Panc1 (cell line): ENCODE data around the gene MINK1. TPM values are rescaled to one million over a fixed set of nuclear protein-coding genes. Genes with fewer than 3 reads are reported as not detected.

Experiments
- ATAC-seq: fragments of 200-7000 bp; cut with Tn5 transposase; 2 replicates; pipeline ENCODE4 v1.9.1; 2020; ENCODE audit warnings: mild to moderate bottlenecking, moderate library complexity
- BruUV-seq: library from RNA; stranded (reverse); fragments of 400-500 nt; replicated peaks from 2 replicates; lab custom pipeline; 2021; lab: Mats Ljungman, UMichigan
- CTCF ChIA-PET: fragments of 300-600 bp; sonication (Branson Sonifier 250); formaldehyde crosslinking; loops from one replicate; lab custom pipeline; 2022; ENCODE audit warnings: antibody characterized with exemption; lab: Charles Lee
- POLR2A ChIA-PET: fragments of 300-600 bp; sonication (Branson Sonifier 250); formaldehyde crosslinking; loops from one replicate; lab custom pipeline; 2022; ENCODE audit warnings: antibody characterized with exemption; lab: Charles Lee
- DNase-seq: peaks from one replicate; pipeline ENCODE4 v3.0.0-alpha.2; 2010; ENCODE audit warnings: low read depth, low spot score
- H3K27ac ChIP-seq: 2 replicates; pipeline ENCODE4 v1.5.1; 2011; ENCODE audit warnings: mild to moderate bottlenecking, low read length, inconsistent platforms
- H3K27me3 ChIP-seq: fragments of 200-500 bp; sonication (Bioruptor generic); 2 replicates; pipeline ENCODE4 v1.6.0; 2014; ENCODE audit warnings: low read length, inconsistent platforms; ENCODE audit not compliant: control insufficient read depth, insufficient read depth
- H3K36me3 ChIP-seq: fragments of 200-500 bp; sonication (Bioruptor generic); 2 replicates; pipeline ENCODE4 v1.5.1; 2014; ENCODE audit warnings: inconsistent platforms, mild to moderate bottlenecking, low read length, moderate library complexity; ENCODE audit not compliant: control insufficient read depth, insufficient read depth
- H3K4me1 ChIP-seq: 2 replicates; pipeline ENCODE4 v1.5.1; 2011; ENCODE audit warnings: inconsistent platforms, mild to moderate bottlenecking, low read length, moderate library complexity; ENCODE audit not compliant: control insufficient read depth, insufficient read depth
- H3K4me3 ChIP-seq, 2 experiments: 2 replicates each; pipeline ENCODE4 v1.5.1; 2011 to 2012; ENCODE audit warnings: low read depth in 2 of 2, low read length in 2 of 2, mild to moderate bottlenecking in 2 of 2, inconsistent platforms in 1 of 2, moderate library complexity in 1 of 2
- H3K9me3 ChIP-seq: fragments of 200-500 bp; sonication (Bioruptor generic); 2 replicates; pipeline ENCODE4 v1.5.1; 2014; ENCODE audit warnings: low read depth, mild to moderate bottlenecking, inconsistent platforms, low read length, moderate library complexity; ENCODE audit not compliant: control insufficient read depth, insufficient read depth
- CTCF ChIP-seq: fragments of 450-650 bp; IDR thresholded peaks from 2 replicates; pipeline ENCODE4 v1.5.1; 2017; ENCODE audit warnings: mild to moderate bottlenecking
- POLR2AphosphoS5 ChIP-seq: IDR thresholded peaks from 2 replicates; pipeline ENCODE4 v1.6.1; 2012; ENCODE audit warnings: mild to moderate bottlenecking, low read depth, low read length, moderate library complexity
- REST ChIP-seq, 2 experiments: IDR thresholded peaks; 2 replicates each; pipeline ENCODE4 v1.6.1; 2011 to 2012; ENCODE audit warnings: low read depth in 2 of 2, control low read depth in 1 of 2, low read length in 1 of 2, mild to moderate bottlenecking in 1 of 2, moderate library complexity in 1 of 2; ENCODE audit not compliant: insufficient read depth in 1 of 2
- SIN3A ChIP-seq: IDR thresholded peaks from 2 replicates; pipeline ENCODE4 v1.6.1; 2012; ENCODE audit warnings: low read depth, mild to moderate bottlenecking, low read length, moderate library complexity, borderline replicate concordance; ENCODE audit not compliant: insufficient read depth
- TCF7L2 ChIP-seq: IDR thresholded peaks from 2 replicates; pipeline ENCODE4 v1.6.1; 2011; ENCODE audit warnings: mild to moderate bottlenecking, low read depth, low read length, inconsistent platforms
- in situ Hi-C: cut with HindIII; loops from 2 replicates; pipeline ENCODE4 v1.10.0; 2016; ENCODE audit warnings: low sequenced_read_pairs, low pct_unique_long_range_greater_than_20kb
- intact Hi-C: fragments of 100-400 bp; cut with micrococcal nuclease; formaldehyde crosslinking; loops from one replicate; pipeline ENCODE4 v1.10.0; 2022; ENCODE audit not compliant: unreplicated experiment
- total RNA-seq: library from RNA; stranded (reverse); gene quantifications from one replicate; pipeline ENCODE4 v1.2.1, GENCODE V29; 2021; ENCODE audit not compliant: unreplicated experiment

The MINK1 gene
- total RNA-seq, 1 experiment from 2014 or later = 78.2 TPM

GRCh38 chr17:4788159-4788806 lies 44.9 kb upstream of the MINK1 start:
- no peak for TF ChIP-seq POLR2AphosphoS5
- no peak for TF ChIP-seq REST (IDR thresholded peaks at IDR 0.05; ENCODE audit: insufficient read depth in 1 of 2, low read depth in 2 of 2, low read length in 1 of 2)
- TF ChIP-seq SIN3A = no peak
- TF ChIP-seq CTCF = no peak
- TF ChIP-seq TCF7L2 = no peak
- Histone ChIP-seq H3K4me1 (peaks cover 6% of the 10 kb centered on the region), H3K4me3 (peak overlapping the region; percentile 59 to 67; a peak in 2 of 4 replicates), H3K27me3 (no peaks in the 10 kb centered on the region), H3K9me3 (no peaks in the 10 kb centered on the region), H3K36me3 (no peaks in the 10 kb centered on the region; the same call in 1 of the 2 replicates), H3K27ac (peak overlapping the region; percentile 23; the same call in 1 of the 2 replicates)
- in situ Hi-C loops = no loop called here
- POLR2A ChIA-PET = no interaction called here
- DNase-seq (no peak), ATAC-seq (no peak)
- intact Hi-C loops = loop anchor here (5.0 kb wide), 1 partner anchor 94 kb away; no protein-coding TSS in a partner anchor
- BruUV-seq = no TSS peak
- CTCF ChIA-PET = interaction anchor here (0.6 to 1.2 kb wide), 2 partner anchors 8 to 32 kb away, joined by 4 to 5 read pairs; partner anchors contain the start of gene PSMB6

- ChIA-PET CTCF (interaction anchor here (0.6 kb wide), 1 partner anchor 33 kb away, joined by 4 read pairs; no protein-coding TSS in a partner anchor), POLR2A (no interaction called here)
- peak within 1 kb of the TSS; percentile 61 for H3K27ac ChIP-seq
- no peaks in the 10 kb centered on the region for H3K9me3 ChIP-seq
- ATAC-seq = no peak
- TF ChIP-seq CTCF (no peak), REST (IDR thresholded peaks at IDR 0.05; ENCODE audit: insufficient read depth in 1 of 2, low read depth in 2 of 2, low read length in 1 of 2) (no peak)
- H3K4me3 ChIP-seq = peak within 1 kb of the TSS; percentile 59 to 67
- H3K27me3 ChIP-seq = no peaks in the 10 kb centered on the region
- no peak for DNase-seq
- in situ Hi-C loops = no loop called here
- H3K4me1 ChIP-seq = peaks cover 6% of the 10 kb centered on the region
- TSS peak; percentile 53 for BruUV-seq
- intact Hi-C loops = loop anchor here (5.0 kb wide), 1 partner anchor 93 kb away; no protein-coding TSS in a partner anchor
- H3K36me3 ChIP-seq = no peaks in the 10 kb centered on the region; the same call in 1 of the 2 replicates
Observed at GRCh38 chr17:4788807-4789700, 44.1 kb upstream of the MINK1 start, which contains the start of gene GLTPD2. Gene GLTPD2, plus strand, starts transcription at chr17:4788964. Its CDS starts 48 bp downstream, at chr17:4789012.
